Measurements from ENCODE around the gene RSRC1. TPM values are rescaled to one million over a fixed set of nuclear protein-coding genes. Genes with fewer than 3 reads are reported as not detected.

Gene RSRC1
- total RNA-seq, 1 experiment from 2014 or later = 49.4 TPM

- ChIA-PET CTCF (no interaction called here), POLR2A (interaction anchor here (0.6 kb wide), 1 partner anchor 45 kb away, joined by 4 read pairs; no protein-coding TSS in a partner anchor)
- ATAC-seq = no peak
- intact Hi-C loops (cut with micrococcal nuclease; ENCODE audit: unreplicated experiment) (no loop called here), in situ Hi-C loops (cut with HindIII; ENCODE audit: low pct_unique_long_range_greater_than_20kb, low sequenced_read_pairs) (no loop called here)
- no peaks in the 10 kb centered on the region for H3K36me3 ChIP-seq (ENCODE audit: control insufficient read depth, insufficient read depth, low read length)
- peaks cover 17% of the 10 kb centered on the region; the same call in 1 of the 2 replicates for H3K4me1 ChIP-seq (ENCODE audit: control insufficient read depth, insufficient read depth, low read length)
- no peak for DNase-seq (ENCODE audit: low read depth, low spot score)
- TF ChIP-seq REST (IDR thresholded peaks at IDR 0.05; ENCODE audit: insufficient read depth in 1 of 2, low read depth in 2 of 2, low read length in 1 of 2) = no peak
- no peak for TF ChIP-seq POLR2AphosphoS5 (IDR thresholded peaks at IDR 0.05; ENCODE audit: low read depth, low read length)
- TF ChIP-seq TCF7L2 (IDR thresholded peaks at IDR 0.05; ENCODE audit: low read depth, low read length) = no peak
- no peak for TF ChIP-seq CTCF (IDR thresholded peaks at IDR 0.05)
- no peak for TF ChIP-seq SIN3A (IDR thresholded peaks at IDR 0.05; ENCODE audit: borderline replicate concordance, insufficient read depth, low read depth, low read length)
- no peaks in the 10 kb centered on the region for H3K9me3 ChIP-seq (ENCODE audit: control insufficient read depth, insufficient read depth, low read depth, low read length)
- no peak overlapping the region for H3K27ac ChIP-seq (ENCODE audit: low read length)
- BruUV-seq (replicated peaks) = no TSS peak
- no peak overlapping the region for H3K4me3 ChIP-seq (ENCODE audit: low read depth in 2 of 2, low read length in 2 of 2)
- no peaks in the 10 kb centered on the region for H3K27me3 ChIP-seq (ENCODE audit: control insufficient read depth, insufficient read depth, low read length)
Measured at GRCh38 chr3:158165141-158165655, 55.3 kb downstream of the RSRC1 start.

- POLR2A ChIA-PET = interaction anchor here (0.6 kb wide), 1 partner anchor 46 kb away, joined by 4 read pairs; no protein-coding TSS in a partner anchor
Measured at GRCh38 chr3:158165730-158166129, 55.8 kb downstream of the RSRC1 start.

More at GRCh38 chr3:158165730-158166129, 55.8 kb downstream of the RSRC1 start:
- Histone ChIP-seq H3K36me3 (ENCODE audit: control insufficient read depth, insufficient read depth, low read length) (no peaks in the 10 kb centered on the region), H3K27ac (ENCODE audit: low read length) (no peak overlapping the region), H3K4me1 (ENCODE audit: control insufficient read depth, insufficient read depth, low read length) (peaks cover 17% of the 10 kb centered on the region; the same call in 1 of the 2 replicates), H3K27me3 (ENCODE audit: control insufficient read depth, insufficient read depth, low read length) (no peaks in the 10 kb centered on the region), H3K9me3 (ENCODE audit: control insufficient read depth, insufficient read depth, low read depth, low read length) (no peaks in the 10 kb centered on the region), H3K4me3 (ENCODE audit: low read depth in 2 of 2, low read length in 2 of 2) (no peak overlapping the region)
- intact Hi-C loops (cut with micrococcal nuclease; ENCODE audit: unreplicated experiment) (no loop called here), in situ Hi-C loops (cut with HindIII; ENCODE audit: low pct_unique_long_range_greater_than_20kb, low sequenced_read_pairs) (no loop called here)
- TF ChIP-seq POLR2AphosphoS5 (IDR thresholded peaks at IDR 0.05; ENCODE audit: low read depth, low read length) = no peak
- no peak for TF ChIP-seq SIN3A (IDR thresholded peaks at IDR 0.05; ENCODE audit: borderline replicate concordance, insufficient read depth, low read depth, low read length)
- no peak for TF ChIP-seq CTCF (IDR thresholded peaks at IDR 0.05)
- no peak for TF ChIP-seq TCF7L2 (IDR thresholded peaks at IDR 0.05; ENCODE audit: low read depth, low read length)
- no peak for TF ChIP-seq REST (IDR thresholded peaks at IDR 0.05; ENCODE audit: insufficient read depth in 1 of 2, low read depth in 2 of 2, low read length in 1 of 2)
- CTCF ChIA-PET = no interaction called here
- DNase-seq (ENCODE audit: low read depth, low spot score) = no peak
- ATAC-seq = no peak
- no TSS peak for BruUV-seq (replicated peaks)
